OCI-LY3 (cell line): Measurements from ENCODE around the gene TYROBP.

Experiments
- H2AFZ ChIP-seq: fragments of 200-600, 300-600 bp; shearing (Covaris generic); 2 replicates; pipeline ENCODE4 v1.6.0; 2014; ENCODE audit warnings: antibody characterized with exemption, low read depth, low read length
- H3K27ac ChIP-seq: fragments of 200-600, 300-600 bp; sonication (generic); 2 replicates; pipeline ENCODE4 v1.5.1; 2014; ENCODE audit warnings: mild to moderate bottlenecking, low read length, moderate library complexity, mixed read lengths
- H3K27me3 ChIP-seq: fragments of 200-600, 300-600 bp; sonication (generic); 2 replicates; pipeline ENCODE4 v1.6.1; 2014; ENCODE audit warnings: low read depth, low read length, mixed read lengths
- H3K36me3 ChIP-seq: fragments of 200-600, 300-600 bp; sonication (generic); replicated peaks from 2 replicates; pipeline ENCODE3; 2014; ENCODE audit warnings: low read depth, low read length, mixed read lengths
- H3K4me1 ChIP-seq: fragments of 300-600, 200-600 bp; sonication (generic); 2 replicates; pipeline ENCODE4 v1.6.1; 2014; ENCODE audit warnings: low read length, mixed read lengths
- H3K4me2 ChIP-seq: fragments of 200-600, 300-600 bp; sonication (generic); 2 replicates; pipeline ENCODE4 v1.6.1; 2014; ENCODE audit warnings: low read length, mixed read lengths
- H3K4me3 ChIP-seq: fragments of 300-600, 200-600 bp; sonication (generic); 2 replicates; pipeline ENCODE4 v1.5.1; 2014; ENCODE audit warnings: antibody characterized with exemption, mild to moderate bottlenecking, low read length, moderate library complexity
- H3K79me2 ChIP-seq: fragments of 300-600, 200-600 bp; shearing (Covaris generic); 2 replicates; pipeline ENCODE4 v1.6.1; 2014; ENCODE audit warnings: mild to moderate bottlenecking, low read length, mixed read lengths
- H3K9ac ChIP-seq: fragments of 300-600, 200-600 bp; shearing (Covaris generic); 2 replicates; pipeline ENCODE4 v1.6.0; 2014; ENCODE audit warnings: mild to moderate bottlenecking, low read length, moderate library complexity
- H3K9me3 ChIP-seq: fragments of 200-600, 300-600 bp; shearing (Covaris generic); 2 replicates; pipeline ENCODE4 v1.6.1; 2014; ENCODE audit warnings: low read length, mixed read lengths; ENCODE audit not compliant: insufficient read depth
- H4K20me1 ChIP-seq: fragments of 200-600, 300-600 bp; sonication (generic); 2 replicates; pipeline ENCODE4 v1.6.1; 2016; ENCODE audit warnings: low read length, mixed read lengths; ENCODE audit not compliant: insufficient read depth
- CTCF ChIP-seq: fragments of 200-600, 300-600 bp; sonication (generic); IDR thresholded peaks from 2 replicates; pipeline ENCODE4 v1.5.1; 2014; ENCODE audit warnings: antibody characterized with exemption, low read length, low read depth
- EZH2phosphoT487 ChIP-seq: fragments of 200-600 bp; shearing (Covaris generic); IDR thresholded peaks from 2 replicates; pipeline ENCODE4 v1.6.1; 2018; ENCODE audit warnings: antibody characterized with exemption, mixed run types, low read depth

Gene TYROBP

DNA sequence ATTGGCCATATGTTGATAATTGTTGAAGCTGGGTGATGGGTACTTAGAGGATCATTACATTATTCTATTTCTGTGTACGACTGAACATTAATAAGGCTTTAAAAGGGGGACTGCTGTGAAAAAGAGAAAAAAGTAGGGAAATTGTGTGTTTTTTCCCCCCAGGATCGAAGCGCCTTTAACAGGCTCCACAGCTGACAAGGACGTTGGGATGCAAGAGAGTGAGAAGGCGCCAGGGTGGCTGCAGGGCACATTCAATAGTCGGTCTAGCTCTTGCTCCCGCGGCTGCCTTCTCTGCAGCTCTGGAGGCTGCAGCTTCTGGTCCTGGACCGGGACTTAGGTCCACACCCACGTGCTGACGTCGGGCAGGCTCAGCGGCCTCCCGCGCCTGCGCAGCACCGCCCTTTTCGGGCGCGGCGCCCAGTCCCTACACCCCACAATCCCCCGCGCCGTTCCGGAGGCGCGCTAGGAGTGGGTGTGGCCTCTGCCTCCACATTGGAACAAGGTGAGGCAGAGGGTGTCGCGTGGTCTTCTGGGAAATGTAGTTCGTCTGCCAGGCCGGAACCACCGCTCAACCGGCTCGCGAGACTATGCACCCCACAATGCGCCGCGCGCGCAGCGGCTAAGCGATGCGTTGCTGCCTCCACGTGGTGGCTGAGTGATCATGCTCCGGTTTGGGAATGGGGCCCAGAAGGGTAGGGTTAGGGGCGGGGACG is 23.2 kb upstream of the TYROBP start:
- Histone ChIP-seq H3K27me3 (no peaks in the 10 kb centered on the region), H3K27ac (peak overlapping the region; percentile 48), H3K36me3 (no peaks in the 10 kb centered on the region), H3K9ac (peak overlapping the region; percentile 72), H3K4me1 (peaks cover 21% of the 10 kb centered on the region), H3K4me2 (peak overlapping the region; percentile 87), H3K79me2 (no peaks in the 10 kb centered on the region), H3K4me3 (peak overlapping the region; percentile 79), H2AFZ (peak overlapping the region; percentile 88), H3K9me3 (no peaks in the 10 kb centered on the region), H4K20me1 (no peaks in the 10 kb centered on the region)
- no peak for TF ChIP-seq EZH2phosphoT487
- peak; percentile 98 for TF ChIP-seq CTCF

- H3K9me3 ChIP-seq, result peaks cover 9% of the 10 kb centered on the region
- H3K4me1 ChIP-seq, result peaks cover 18% of the 10 kb centered on the region
- TF ChIP-seq CTCF, result no peak
- TF ChIP-seq EZH2phosphoT487, result no peak
- H3K4me2 ChIP-seq, result no peak overlapping the region
- no peak overlapping the region for H3K4me3 ChIP-seq
- no peaks in the 10 kb centered on the region for H3K36me3 ChIP-seq
- peaks cover 5% of the 10 kb centered on the region; the same call in 1 of the 2 replicates for H3K27me3 ChIP-seq
- H3K27ac ChIP-seq, result no peak overlapping the region
- H2AFZ ChIP-seq, result peak overlapping the region; percentile 29; the same call in 1 of the 2 replicates
- no peak overlapping the region for H3K9ac ChIP-seq
- no peaks in the 10 kb centered on the region for H3K79me2 ChIP-seq
- no peaks in the 10 kb centered on the region for H4K20me1 ChIP-seq
These were observed 21.8 kb upstream of the TYROBP start for GRCh38 chr19:35929876-35930275.

DNA sequence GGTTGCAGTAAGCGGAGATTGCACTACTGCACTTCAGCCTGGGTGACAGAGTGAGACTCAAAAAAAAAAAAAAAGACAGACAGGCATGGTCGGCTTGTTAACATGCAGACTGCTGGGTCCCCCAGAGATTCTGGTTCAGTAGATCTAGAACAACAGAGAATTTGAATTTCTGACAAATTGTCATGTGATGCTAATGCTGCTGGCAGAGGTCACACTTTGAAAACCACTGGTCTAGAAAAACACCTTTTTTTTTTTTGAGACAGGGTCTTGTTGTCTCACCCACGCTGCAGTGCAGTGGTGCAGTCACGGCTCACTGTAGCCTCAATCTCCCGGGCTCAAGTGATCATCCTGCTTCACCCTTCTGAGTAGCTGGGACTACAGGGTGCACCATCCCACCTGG is 20.4 kb upstream of the TYROBP start:
- no peaks in the 10 kb centered on the region for H3K79me2 ChIP-seq
- H3K9me3 ChIP-seq, result peaks cover 9% of the 10 kb centered on the region
- no peaks in the 10 kb centered on the region for H3K36me3 ChIP-seq
- no peak for TF ChIP-seq EZH2phosphoT487
- no peak for TF ChIP-seq CTCF
- H2AFZ ChIP-seq, result no peak overlapping the region
- H3K4me2 ChIP-seq, result peak overlapping the region; percentile 33
- H3K27me3 ChIP-seq, result peaks cover 13% of the 10 kb centered on the region
- H3K4me3 ChIP-seq, result no peak overlapping the region
- H3K27ac ChIP-seq, result no peak overlapping the region
- no peaks in the 10 kb centered on the region for H4K20me1 ChIP-seq
- H3K4me1 ChIP-seq, result peaks cover 18% of the 10 kb centered on the region
- no peak overlapping the region for H3K9ac ChIP-seq

DNA sequence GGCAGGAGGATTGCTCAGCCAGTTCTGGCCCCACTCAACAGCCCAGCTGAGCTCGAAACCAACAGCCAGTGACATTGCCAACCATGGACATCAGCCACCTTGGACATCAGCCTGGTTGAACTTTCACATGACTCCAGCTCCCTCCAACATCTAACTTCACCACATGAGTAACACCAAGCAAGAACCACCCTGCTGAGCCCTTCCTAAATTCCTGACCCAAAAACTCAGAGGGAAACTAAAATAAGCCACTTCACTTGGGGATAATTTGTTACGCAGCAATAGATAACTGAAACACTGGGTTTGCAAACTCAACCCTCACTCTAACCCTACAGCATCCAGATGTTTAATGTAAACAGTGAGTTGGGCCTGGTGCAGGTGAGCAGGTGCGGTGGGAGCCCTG is 17.4 kb upstream of the TYROBP start:
- H3K79me2 ChIP-seq, result no peaks in the 10 kb centered on the region
- TF ChIP-seq EZH2phosphoT487, result no peak
- no peak for TF ChIP-seq CTCF
- H3K9ac ChIP-seq, result no peak overlapping the region
- H3K27ac ChIP-seq, result no peak overlapping the region
- H2AFZ ChIP-seq, result no peak overlapping the region
- no peak overlapping the region for H3K4me3 ChIP-seq
- peaks cover 9% of the 10 kb centered on the region for H3K9me3 ChIP-seq
- H3K4me1 ChIP-seq, result peaks cover 8% of the 10 kb centered on the region
- no peaks in the 10 kb centered on the region for H4K20me1 ChIP-seq
- no peaks in the 10 kb centered on the region for H3K36me3 ChIP-seq
- H3K27me3 ChIP-seq, result peaks cover 19% of the 10 kb centered on the region
- H3K4me2 ChIP-seq, result no peak overlapping the region
